Measurements from ENCODE around the gene FUS. TPM values are rescaled to one million over a fixed set of nuclear protein-coding genes. Genes with fewer than 3 reads are reported as not detected.
"Not testable (repeated sequence)": the region's sequence is repeated elsewhere in the genome, so short reads cannot be mapped to it uniquely, and the experiment has no call there.

FUS gene
- total and polyA plus RNA-seq, 8 donors, result 180 to 829 (median 779) TPM

- peaks cover 0 to 19% of the 10 kb centered on the region in 2 donors for H3K4me1 ChIP-seq
- no peaks in the 10 kb centered on the region for H3K36me3 ChIP-seq
- ATAC-seq (no peak), DNase-seq (no peak)
- intact Hi-C loops (cut with DNase I), result no loop called here
- TF ChIP-seq CTCF (IDR thresholded peaks at IDR 0.05), result no peak
- peaks cover 0 to 21% of the 10 kb centered on the region in 2 donors for H3K27me3 ChIP-seq
- H3K27ac ChIP-seq, result no peak overlapping the region
- H3K9me3 ChIP-seq, result no peaks in the 10 kb centered on the region
- H3K4me3 ChIP-seq, result no peak overlapping the region
Observed at GRCh38 chr16:31149332-31149731, 30.6 kb upstream of the FUS start.

DNA sequence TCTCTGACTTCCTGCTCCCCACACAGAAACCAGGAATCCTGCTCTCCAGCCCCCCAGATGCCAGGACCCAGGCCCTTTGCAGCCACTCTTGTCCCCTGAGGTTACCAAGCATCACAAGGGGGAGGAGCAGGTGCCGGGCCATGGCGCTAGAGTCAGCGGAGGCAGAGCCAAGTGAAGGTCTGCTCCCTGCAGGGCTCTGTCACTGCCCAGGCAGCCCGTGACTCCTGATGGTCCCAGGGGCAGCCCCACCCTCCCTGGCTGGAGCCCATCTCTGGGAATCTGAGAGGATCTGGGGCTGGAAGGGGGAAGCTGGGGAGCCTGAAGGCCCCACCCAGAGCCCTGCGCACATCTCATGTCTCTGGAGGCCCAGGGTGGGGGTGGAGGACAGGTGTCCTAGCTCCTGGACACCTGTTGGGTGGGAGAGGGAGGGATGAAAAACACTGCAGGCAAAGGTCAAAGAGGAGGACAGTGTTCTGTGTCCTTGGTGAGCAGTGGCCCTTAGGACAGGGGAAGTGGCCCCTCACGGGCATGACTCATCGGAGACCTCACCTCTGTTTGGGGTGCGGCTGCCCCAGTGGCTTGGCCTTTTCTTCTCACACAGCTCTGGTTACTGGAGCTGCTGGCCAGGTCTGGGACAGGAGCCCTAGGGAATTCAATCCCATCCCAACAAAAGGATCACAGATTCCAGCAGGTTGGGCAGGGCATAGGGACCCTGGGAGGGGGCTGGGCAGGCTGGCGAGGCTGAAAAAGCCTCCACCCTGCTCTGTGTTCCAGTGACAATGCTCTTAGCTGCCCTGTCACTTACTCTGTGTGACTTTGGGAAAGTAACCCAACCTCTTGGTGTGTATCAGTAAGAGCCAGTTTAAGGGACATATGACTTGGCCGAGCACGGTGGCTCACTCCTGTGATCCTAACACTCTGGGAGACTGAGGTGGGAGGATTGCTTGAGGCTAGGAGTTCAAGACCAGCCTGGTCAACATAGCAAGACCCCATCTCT lies 29.7 kb upstream of the FUS start, which contains the start of gene PRSS36:
TSS of gene PRSS36 (minus strand) at position 173 of the 997 bp plus-strand sequence. CDS start at position 142, 31 bp downstream.
- Histone ChIP-seq H3K9me3 (no peaks in the 10 kb centered on the region), H3K27me3 (peaks cover 0 to 21% of the 10 kb centered on the region in 2 donors), H3K36me3 (no peaks in the 10 kb centered on the region), H3K27ac (no peak within 1 kb of the TSS), H3K4me3 (no peak within 1 kb of the TSS), H3K4me1 (peaks cover 0 to 19% of the 10 kb centered on the region in 2 donors)
- DNase-seq (no peak), ATAC-seq (no peak)
- intact Hi-C loops (cut with DNase I), result loop anchor here in 1 of 2 donors (10.0 kb wide), 1 partner anchor 75 kb away; the partner anchor contains the start of genes ZNF646 and ZNF668
- TF ChIP-seq CTCF (IDR thresholded peaks at IDR 0.05), result no peak

DNA sequence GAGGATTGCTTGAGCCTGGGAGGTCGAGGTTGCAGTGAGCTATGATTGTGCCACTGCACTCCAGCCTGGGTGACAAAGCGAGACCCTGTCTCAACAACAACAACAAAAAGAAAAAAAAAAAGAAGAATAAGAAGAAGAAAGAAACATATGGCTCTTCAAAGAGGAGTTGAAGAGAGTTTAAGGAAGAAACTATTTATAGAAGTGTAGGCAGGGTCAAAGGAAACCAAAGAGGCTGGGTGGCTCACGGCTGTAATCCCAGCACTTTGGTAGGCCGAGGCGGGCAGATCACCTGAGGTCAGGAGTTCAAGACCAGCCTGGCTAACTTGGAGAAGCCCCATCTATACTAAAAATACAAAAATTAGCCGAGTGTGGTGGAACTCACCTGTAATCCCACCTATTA lies 29.0 kb upstream of the FUS start:
- ATAC-seq, H3K4me3 ChIP-seq, DNase-seq, H3K36me3 ChIP-seq, H3K9me3 ChIP-seq, H3K27ac ChIP-seq: not testable (repeated sequence)
- Histone ChIP-seq H3K27me3 (peaks cover 0 to 21% of the 10 kb centered on the region in 2 donors), H3K4me1 (peaks cover 0 to 19% of the 10 kb centered on the region in 2 donors)
- intact Hi-C loops (cut with DNase I), result loop anchor here in 1 of 2 donors (10.0 kb wide), 1 partner anchor 76 kb away; the partner anchor contains the start of genes ZNF646 and ZNF668

DNA sequence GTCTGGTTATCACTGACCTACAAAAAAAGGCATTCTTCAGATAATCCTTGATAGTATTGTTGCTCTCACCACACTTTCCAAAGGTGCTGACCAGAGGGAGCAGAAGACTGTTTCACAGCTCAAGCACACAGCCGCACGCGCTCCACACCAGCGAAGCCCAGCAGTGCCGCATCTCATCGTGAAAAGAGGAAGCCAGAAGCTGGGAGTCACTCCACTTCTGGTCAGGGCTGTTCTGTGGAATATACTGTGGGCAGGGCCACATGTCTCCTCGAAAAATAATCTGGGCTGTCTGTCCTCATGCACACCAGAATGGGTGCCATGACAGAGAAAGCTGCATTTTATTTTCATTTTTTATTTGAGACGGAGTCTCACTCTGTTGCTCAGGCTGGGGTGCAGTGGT lies 22.8 kb upstream of the FUS start:
- no peak overlapping the region for H3K4me3 ChIP-seq
- H3K27me3 ChIP-seq, result no peaks in the 10 kb centered on the region
- DNase-seq, result peak in 2 of 4 donors; percentile 53 to 84
- intact Hi-C loops (cut with DNase I), result loop anchor here in 1 of 2 donors (10.0 kb wide), 1 partner anchor 82 kb away; the partner anchor contains the start of genes ZNF646 and ZNF668
- peak; percentile 81 for ATAC-seq
- H3K4me1 ChIP-seq, result peaks cover 0 to 9% of the 10 kb centered on the region in 2 donors
- no peaks in the 10 kb centered on the region for H3K36me3 ChIP-seq
- no peaks in the 10 kb centered on the region for H3K9me3 ChIP-seq
- no peak overlapping the region for H3K27ac ChIP-seq
- no peak for TF ChIP-seq CTCF (IDR thresholded peaks at IDR 0.05)

DNA sequence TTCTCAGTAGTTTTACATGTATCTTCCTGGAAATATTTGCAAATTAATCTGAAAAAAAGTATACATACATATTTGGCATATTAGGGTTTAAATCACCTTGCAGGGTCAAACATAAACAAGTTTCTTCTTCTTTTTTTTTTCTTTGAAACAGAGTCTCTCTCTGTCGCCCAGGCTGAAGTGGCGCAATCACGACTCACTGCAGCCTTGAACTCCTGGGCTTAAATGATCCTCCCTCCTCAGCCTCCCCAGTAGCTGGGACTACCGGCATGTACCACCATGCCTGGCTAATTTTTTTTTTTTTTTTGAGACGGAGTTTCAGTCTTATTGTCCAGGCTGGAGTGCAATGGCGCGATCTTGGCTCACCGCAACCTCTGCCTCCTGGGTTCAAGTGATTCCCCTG lies 12.6 kb upstream of the FUS start:
- Histone ChIP-seq H3K27ac (no peak overlapping the region), H3K36me3 (no peaks in the 10 kb centered on the region), H3K4me1 (no peaks in the 10 kb centered on the region), H3K9me3 (no peaks in the 10 kb centered on the region), H3K27me3 (no peaks in the 10 kb centered on the region), H3K4me3 (no peak overlapping the region)
- DNase-seq (no peak), ATAC-seq (no peak)
- intact Hi-C loops (cut with DNase I), result no loop called here
- TF ChIP-seq CTCF (IDR thresholded peaks at IDR 0.05), result no peak

Data from left lung (tissue), 10 donors.